H1 (cell line): ENCODE results near the gene STAMBP. TPM values are rescaled to one million over a fixed set of nuclear protein-coding genes. Genes with fewer than 3 reads are reported as not detected.

Experiments
- CTCF ChIA-PET: fragments of 300-600 bp; sonication (Branson Sonifier 250); formaldehyde crosslinking; loops from one replicate; lab custom pipeline; 2021; ENCODE audit not compliant: partially characterized antibody; lab: Charles Lee
- POLR2A ChIA-PET: fragments of 300-600 bp; sonication (Branson Sonifier 250); formaldehyde crosslinking; loops from one replicate; lab custom pipeline; 2021; ENCODE audit warnings: inconsistent platforms; ENCODE audit not compliant: partially characterized antibody; lab: Charles Lee
- DNase-seq, 2 experiments: peaks; one replicate each; pipeline versions ENCODE4 v3.0.0 to v3.0.0-alpha.2; 2010 to 2022; ENCODE audit warnings: low spot score in 2 of 2, low read depth in 1 of 2, mixed read lengths in 1 of 2
- FAIRE-seq: peaks from 2 replicates; lab custom pipeline; 2011; peaks lifted over from hg19 to GRCh38; lab: Jason Lieb, UNC
- H2AFZ ChIP-seq: 2 replicates; pipeline ENCODE4 v1.8.1; 2012; ENCODE audit warnings: low read length, inconsistent platforms
- H2AK5ac ChIP-seq: 2 replicates; pipeline ENCODE4 v1.6.1; 2013; ENCODE audit warnings: low read depth, low read length
- H2BK120ac ChIP-seq: replicated peaks from 2 replicates; pipeline ENCODE3; 2013; ENCODE audit warnings: low read depth, low read length, inconsistent platforms
- H2BK12ac ChIP-seq: 2 replicates; pipeline ENCODE4 v1.6.1; 2013; ENCODE audit warnings: low read depth, low read length
- H2BK15ac ChIP-seq: 2 replicates; pipeline ENCODE4 v1.6.1; 2013; ENCODE audit warnings: low read length
- H2BK20ac ChIP-seq: 2 replicates; pipeline ENCODE4 v1.6.1; 2013; ENCODE audit warnings: low read length
- H2BK5ac ChIP-seq: 2 replicates; pipeline ENCODE4 v1.6.1; 2013; ENCODE audit warnings: low read depth, low read length
- H3K14ac ChIP-seq: 2 replicates; pipeline ENCODE4 v1.6.1; 2013; ENCODE audit warnings: inconsistent platforms; ENCODE audit not compliant: insufficient read length
- H3K18ac ChIP-seq: 2 replicates; pipeline ENCODE4 v1.6.1; 2013; ENCODE audit warnings: low read length; ENCODE audit errors: extremely low read depth
- H3K23ac ChIP-seq: 2 replicates; pipeline ENCODE4 v1.6.1; 2013; ENCODE audit warnings: inconsistent platforms; ENCODE audit not compliant: insufficient read length
- H3K23me2 ChIP-seq: 2 replicates; pipeline ENCODE4 v1.6.1; 2013; ENCODE audit warnings: low read depth, low read length
- H3K27ac ChIP-seq: 2 replicates; pipeline ENCODE4 v1.6.1; 2011; ENCODE audit warnings: low read depth, low read length, inconsistent platforms
- H3K27me3 ChIP-seq, 4 experiments: replicated peaks in 1 of 4; 1 replicate in 1 of 4; 2 replicates in 3 of 4; pipeline versions ENCODE4 v1.6.1 to v1.8.1; 2011 to 2013; ENCODE audit warnings: low read length in 3 of 4, mild to moderate bottlenecking in 3 of 4, inconsistent platforms in 2 of 4, mixed read lengths in 2 of 4, moderate library complexity in 1 of 4; ENCODE audit not compliant: control insufficient read depth in 3 of 4, insufficient read depth in 3 of 4; ENCODE audit errors: extremely low read depth in 1 of 4
- H3K36me3 ChIP-seq, 4 experiments: 2 replicates each; pipeline versions ENCODE4 v1.6.1 to v1.8.1; 2011 to 2013; ENCODE audit warnings: mild to moderate bottlenecking in 4 of 4, low read length in 3 of 4, moderate library complexity in 2 of 4, control low read depth in 1 of 4, inconsistent platforms in 1 of 4; ENCODE audit not compliant: insufficient read depth in 4 of 4, control insufficient read depth in 2 of 4
- H3K4ac ChIP-seq: replicated peaks from 2 replicates; pipeline ENCODE3; 2013; ENCODE audit warnings: low read length, low read depth, mixed read lengths, inconsistent platforms; ENCODE audit not compliant: insufficient read length
- H3K4me1 ChIP-seq, 4 experiments: replicated peaks in 1 of 4; 1 replicate in 1 of 4; 2 replicates in 3 of 4; pipeline versions ENCODE4 v1.6.1 to v1.8.1; 2011 to 2013; ENCODE audit warnings: low read length in 3 of 4, inconsistent platforms in 2 of 4, mixed read lengths in 1 of 4; ENCODE audit not compliant: insufficient read depth in 4 of 4, control insufficient read depth in 3 of 4
- H3K4me2 ChIP-seq, 2 experiments: 2 replicates each; pipeline versions ENCODE4 v1.6.1 to v1.8.1; 2011 to 2013; ENCODE audit warnings: low read depth in 2 of 2, low read length in 2 of 2, control low read depth in 1 of 2, inconsistent platforms in 1 of 2, mild to moderate bottlenecking in 1 of 2; ENCODE audit not compliant: insufficient read depth in 1 of 2
- H3K4me3 ChIP-seq, 4 experiments: fragments of 200-600, 300-600 bp in 1 of 4; sonication (generic), shearing (Covaris generic), sonication (Bioruptor Twin) in 1 of 4; 2 replicates each; pipeline versions ENCODE4 v1.5.1 to v1.8.1; 2011 to 2016; ENCODE audit warnings: low read length in 4 of 4, low read depth in 3 of 4, control low read depth in 2 of 4, inconsistent platforms in 2 of 4, mild to moderate bottlenecking in 2 of 4, mixed read lengths in 1 of 4, moderate library complexity in 1 of 4; ENCODE audit not compliant: insufficient read depth in 2 of 4; ENCODE audit errors: extremely low read depth in 1 of 4
- H3K56ac ChIP-seq: replicated peaks from 2 replicates; pipeline ENCODE3; 2013; ENCODE audit warnings: low read depth, mild to moderate bottlenecking, mixed read lengths, low read length, inconsistent platforms; ENCODE audit not compliant: insufficient read length
- H3K79me1 ChIP-seq: 2 replicates; pipeline ENCODE4 v1.6.1; 2013; ENCODE audit warnings: low read depth, low read length, control low read depth
- H3K79me2 ChIP-seq, 2 experiments: 2 replicates each; pipeline versions ENCODE4 v1.6.1 to v1.8.1; 2012 to 2013; ENCODE audit warnings: low read length in 2 of 2, mild to moderate bottlenecking in 2 of 2, inconsistent platforms in 1 of 2; ENCODE audit not compliant: insufficient read depth in 2 of 2, control insufficient read depth in 1 of 2
- H3K9ac ChIP-seq, 4 experiments: replicated peaks in 1 of 4; 1 replicate in 1 of 4; 2 replicates in 3 of 4; pipeline versions ENCODE4 v1.6.1 to v1.8.1; 2011 to 2013; ENCODE audit warnings: low read depth in 3 of 4, low read length in 3 of 4, control low read depth in 2 of 4, mild to moderate bottlenecking in 2 of 4, moderate library complexity in 2 of 4, inconsistent platforms in 1 of 4; ENCODE audit errors: extremely low read depth in 1 of 4
- H3K9me3 ChIP-seq, 2 experiments: 2 replicates each; pipeline versions ENCODE4 v1.6.1 to v1.8.1; 2012 to 2013; ENCODE audit warnings: mild to moderate bottlenecking in 2 of 2, moderate library complexity in 2 of 2, control low read depth in 1 of 2, inconsistent platforms in 1 of 2, low read depth in 1 of 2, low read length in 1 of 2, mixed read lengths in 1 of 2; ENCODE audit not compliant: insufficient read depth in 2 of 2
- H4K20me1 ChIP-seq, 2 experiments: replicated peaks in 1 of 2; 2 replicates each; pipeline versions ENCODE3 to v1.8.1; 2011 to 2013; ENCODE audit warnings: inconsistent platforms in 2 of 2, low read length in 2 of 2, mild to moderate bottlenecking in 1 of 2; ENCODE audit not compliant: insufficient read depth in 2 of 2, control insufficient read depth in 1 of 2
- H4K5ac ChIP-seq: 2 replicates; pipeline ENCODE4 v1.6.1; 2013; ENCODE audit warnings: low read length, low read depth, mixed read lengths, inconsistent platforms; ENCODE audit not compliant: insufficient read length
- H4K8ac ChIP-seq: 2 replicates; pipeline ENCODE4 v1.8.0; 2013; ENCODE audit warnings: mild to moderate bottlenecking, moderate library complexity, low read length, inconsistent platforms; ENCODE audit not compliant: insufficient read depth; ENCODE audit errors: extremely low read depth
- H4K91ac ChIP-seq: replicated peaks from 2 replicates; pipeline ENCODE3; 2013; ENCODE audit warnings: low read length, mixed read lengths, inconsistent platforms; ENCODE audit not compliant: insufficient read length
- CREB1 ChIP-seq: IDR thresholded peaks from 2 replicates; pipeline ENCODE4 v1.6.1; 2012; ENCODE audit warnings: inconsistent platforms
- CTCF ChIP-seq, 3 experiments: IDR thresholded peaks; 1 replicate in 2 of 3; 2 replicates in 1 of 3; pipeline versions ENCODE4 v1.5.1 to v1.6.1; 2011; ENCODE audit warnings: low read length in 3 of 3, mild to moderate bottlenecking in 3 of 3, inconsistent platforms in 2 of 3, low read depth in 1 of 3, moderate library complexity in 1 of 3; ENCODE audit not compliant: insufficient read depth in 1 of 3; ENCODE audit errors: control extremely low read depth in 1 of 3
- EZH2 ChIP-seq: fragments of 200-600 bp; sonication (generic); IDR thresholded peaks from 2 replicates; pipeline ENCODE4 v1.7.1; 2012; ENCODE audit warnings: low read depth, mild to moderate bottlenecking, moderate library complexity, low read length, inconsistent platforms; ENCODE audit not compliant: severe bottlenecking
- JUND ChIP-seq: IDR thresholded peaks from 2 replicates; pipeline ENCODE4 v1.6.1; 2011; ENCODE audit warnings: mild to moderate bottlenecking, improper control_type of control experiment, low read length
- PHF8 ChIP-seq: fragments of 200-600 bp; sonication (generic); conservative IDR thresholded peaks from 2 replicates; pipeline ENCODE4 v1.7.1; 2012; ENCODE audit warnings: low read depth, mild to moderate bottlenecking, inconsistent platforms, low read length, moderate library complexity
- POLR2A ChIP-seq, 2 experiments: IDR thresholded peaks; 1 replicate in 1 of 2; 2 replicates in 1 of 2; pipeline ENCODE4 v1.6.1; 2011; ENCODE audit warnings: low read depth in 2 of 2, low read length in 2 of 2, mild to moderate bottlenecking in 2 of 2; ENCODE audit errors: control extremely low read depth in 1 of 2
- SIN3A ChIP-seq, 2 experiments: IDR thresholded peaks in 1 of 2; conservative IDR thresholded peaks in 1 of 2; 2 replicates each; pipeline ENCODE4 v1.6.1; 2011 to 2012; ENCODE audit warnings: low read length in 2 of 2, improper control_type of control experiment in 1 of 2, low read depth in 1 of 2, mild to moderate bottlenecking in 1 of 2
- YY1 ChIP-seq: IDR thresholded peaks from 2 replicates; pipeline ENCODE4 v1.6.1; 2011; ENCODE audit warnings: low read depth, mild to moderate bottlenecking, low read length
- whole genome bisulfite sequencing, 2 experiments: shearing (Covaris generic) in 1 of 2; methylation state at CpG; one replicate each; pipeline versions ENCODE4 v1.1.6 to v1.1.7; 2013 to 2015; ENCODE audit warnings: low lambda C conversion rate in 2 of 2, mixed read lengths in 2 of 2, inconsistent platforms in 1 of 2, low coverage in 1 of 2, missing lambda C conversion rate in 1 of 2; ENCODE audit not compliant: insufficient replicate concordance in 2 of 2, insufficient coverage in 1 of 2, insufficient read length in 1 of 2; ENCODE audit errors: extremely low coverage in 1 of 2, missing lambda C conversion rate in 1 of 2; 5-methylcytosine and 5-hydroxymethylcytosine counted together
- polyA plus RNA-seq, 7 experiments: library from polyadenylated mRNA; depleted of rRNA in 3 of 7; stranded (reverse) in 5 of 7; unstranded in 2 of 7; fragments of >200 nt in 5 of 7; fragments of 200-250 nt in 2 of 7; gene quantifications; 1 replicate in 5 of 7; 2 replicates in 1 of 7; 4 replicates in 1 of 7; pipeline versions ENCODE4 v1.2.1 to v1.2.3, GENCODE V29; 2011 to 2013; ENCODE audit warnings: missing spikeins in 2 of 7, mixed read lengths in 2 of 7
- total RNA-seq: library from RNA; stranded (reverse); fragmentation: NEBNext Ultra II Directional; extraction: Animal tissue kit (Norgen Biotek cat#: 25700); gene quantifications from 2 replicates; pipeline ENCODE4 v1.2.1, GENCODE V29; 2021

Gene STAMBP
- total and polyA plus RNA-seq, 2 of the 8 experiments (the other 6 are each of a cell fraction or from before 2014, with no cell fraction given) = 35.8 to 49.7 TPM

GRCh38 chr2:73842739-73843019 is 13.9 kb downstream of the STAMBP start:
- TF ChIP-seq POLR2A (IDR thresholded peaks at IDR 0.05; ENCODE audit: control extremely low read depth in 1 of 2, low read depth in 2 of 2, low read length in 2 of 2) = no peak
- no peak for TF ChIP-seq YY1
- TF ChIP-seq SIN3A (conservative IDR thresholded peaks at IDR 0.05 in 1 of 2, IDR thresholded peaks at IDR 0.05 in 1 of 2; ENCODE audit: low read depth in 1 of 2, low read length in 2 of 2) = no peak
- no peak for TF ChIP-seq PHF8
- no peak for TF ChIP-seq EZH2
- TF ChIP-seq CTCF (IDR thresholded peaks at IDR 0.05; ENCODE audit: control extremely low read depth in 1 of 3, insufficient read depth in 1 of 3, low read depth in 1 of 3, low read length in 3 of 3) = no peak
- TF ChIP-seq JUND = no peak
- no peak for TF ChIP-seq CREB1
- WGBS, 2 experiments = 96% methylated on average over 1 of the region's 1 CpG; no CpG with 5 or more reads in 1 of the 2 experiments
- Histone ChIP-seq H4K8ac (no peak overlapping the region), H4K91ac (no peak overlapping the region), H3K27ac (no peak overlapping the region), H2AFZ (no peak overlapping the region), H2BK5ac (no peak overlapping the region), H3K23me2 (no peaks in the 10 kb centered on the region), H2AK5ac (no peak overlapping the region), H3K4me2 (no peak overlapping the region), H3K27me3 (no peaks in the 10 kb centered on the region), H3K56ac (no peak overlapping the region), H3K36me3 (peaks cover 11 to 44% (median 25%) of the 10 kb centered on the region in 4 experiments), H2BK120ac (no peak overlapping the region), H3K4me3 (no peak overlapping the region), H3K9ac (no peak overlapping the region), H3K18ac (no peak overlapping the region), H3K23ac (no peak overlapping the region), H2BK12ac (no peak overlapping the region), H3K9me3 (no peaks in the 10 kb centered on the region), H3K14ac (no peak overlapping the region), H3K79me2 (0 out of 4 replicates have a peak, but pooled peaks cover 0 to 5% of the 10 kb centered on the region in 2 experiments), H2BK20ac (no peak overlapping the region), H3K4me1 (no peaks in the 10 kb centered on the region), H4K5ac (no peak overlapping the region), H4K20me1 (peaks cover 2 to 6% of the 10 kb centered on the region in 2 experiments), H3K79me1 (no peaks in the 10 kb centered on the region), H2BK15ac (no peak overlapping the region), H3K4ac (no peak overlapping the region)
- POLR2A ChIA-PET = no interaction called here
- CTCF ChIA-PET = interaction anchor here (0.9 to 1.8 kb wide), 5 partner anchors 10 to 90 kb away, joined by 3 to 4 read pairs (median 3); no protein-coding TSS in a partner anchor
- no peak for DNase-seq
- no peak for FAIRE-seq
